Suppressor macrophage treated with lipopolysaccharide for 1 hour (primary cell): ENCODE data around the gene TRIM52.
"Not testable (repeated sequence)": the region's sequence is repeated elsewhere in the genome, so short reads cannot be mapped to it uniquely, and the experiment has no call there.

Source experiments
- DNase-seq, 3 donors: peaks; one replicate each; pipeline ENCODE4 v3.0.0-alpha.2; 2020 to 2022

Gene TRIM52

DNA sequence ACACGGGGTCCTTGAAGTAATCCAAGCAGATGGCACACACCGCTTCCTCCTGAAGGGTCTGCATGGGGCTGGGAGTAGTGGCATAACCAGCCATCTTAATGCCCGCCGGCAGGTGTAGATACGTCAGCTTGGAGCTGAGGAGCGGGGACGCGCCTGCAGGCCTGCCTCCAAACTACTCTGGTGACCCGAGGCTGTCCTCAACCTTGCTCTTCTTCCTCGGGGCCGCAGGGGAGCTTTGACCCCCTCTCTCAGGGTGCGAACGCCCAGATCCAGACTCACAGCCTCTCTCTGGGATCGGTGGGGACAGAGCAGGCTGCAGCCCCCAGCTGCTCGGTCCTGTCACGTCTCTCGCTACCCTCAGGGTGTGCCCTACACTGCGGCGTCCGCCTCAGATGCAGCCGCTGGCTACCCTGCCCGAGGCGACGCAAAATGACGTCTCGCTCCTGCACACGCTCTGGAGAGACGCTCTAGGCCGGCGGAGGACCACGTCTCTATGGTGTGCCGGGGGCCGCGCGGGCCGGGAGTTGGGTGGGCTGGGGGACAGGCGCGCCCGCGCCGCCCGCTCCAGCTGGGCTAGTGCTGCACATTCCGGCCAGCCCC lies at the start of gene TRIM52:
TRIM52 (minus strand) TSS at position 424 of the 600 bp plus-strand sequence; CDS start at position 94, 330 bp downstream.
- peak; percentile 92 to 94 (median 93) for DNase-seq

DNA sequence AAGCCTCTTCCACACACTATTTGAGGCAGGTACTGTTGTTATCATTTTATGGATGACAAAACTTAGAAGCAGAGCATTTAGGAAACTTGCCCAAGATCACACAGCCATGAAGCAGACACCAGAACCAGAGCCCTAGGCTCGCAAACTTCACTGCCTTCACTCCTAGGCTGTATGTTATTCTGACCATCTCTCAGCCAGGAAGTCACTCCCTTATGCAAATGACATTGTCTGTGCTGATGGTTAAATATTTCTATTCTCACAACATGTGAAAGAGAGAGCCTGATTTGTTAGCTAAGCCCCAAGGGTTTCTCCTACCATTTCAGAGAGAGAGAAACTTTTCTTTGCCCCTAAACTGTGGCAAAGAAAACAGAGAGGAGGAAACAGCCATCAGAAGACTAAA lies 26.4 kb upstream of the TRIM52 start:
- DNase-seq: not testable (repeated sequence)

DNA sequence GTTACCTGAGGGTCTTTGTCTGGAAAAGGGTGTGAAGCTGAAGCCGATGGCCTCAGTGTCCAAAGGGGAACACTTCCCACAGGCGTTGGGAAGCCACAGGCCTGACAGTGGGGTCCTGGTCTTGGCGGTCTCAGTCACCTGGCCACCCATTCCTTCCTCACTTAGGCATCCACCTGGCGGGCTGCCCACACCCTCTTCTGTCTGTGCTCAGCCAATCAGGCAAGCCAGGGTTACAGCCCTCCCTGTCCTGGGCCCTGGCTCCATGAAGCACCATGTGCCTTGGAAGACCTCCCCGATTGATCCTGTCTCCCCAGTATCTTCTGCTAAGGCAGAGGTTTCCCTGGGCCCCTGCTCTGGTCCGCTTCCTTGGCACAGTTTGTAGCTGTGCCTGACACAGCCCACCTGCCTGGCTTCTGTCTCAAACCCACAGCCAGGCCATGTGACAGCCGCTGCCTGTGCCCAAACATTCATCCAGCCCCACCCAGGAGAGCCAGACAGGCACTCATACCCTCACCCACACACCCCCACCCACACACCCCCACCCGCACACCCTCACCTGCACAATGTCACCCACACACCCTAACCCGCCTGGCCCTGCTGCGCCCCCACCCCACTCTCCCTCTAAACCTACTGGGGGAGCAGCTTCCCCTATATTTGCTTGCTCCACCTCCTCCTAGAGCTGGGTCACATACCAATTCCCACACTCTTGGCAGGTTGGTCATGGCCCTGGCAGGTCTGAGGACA lies 25.2 kb upstream of the TRIM52 start:
- DNase-seq: not testable (repeated sequence)

DNA sequence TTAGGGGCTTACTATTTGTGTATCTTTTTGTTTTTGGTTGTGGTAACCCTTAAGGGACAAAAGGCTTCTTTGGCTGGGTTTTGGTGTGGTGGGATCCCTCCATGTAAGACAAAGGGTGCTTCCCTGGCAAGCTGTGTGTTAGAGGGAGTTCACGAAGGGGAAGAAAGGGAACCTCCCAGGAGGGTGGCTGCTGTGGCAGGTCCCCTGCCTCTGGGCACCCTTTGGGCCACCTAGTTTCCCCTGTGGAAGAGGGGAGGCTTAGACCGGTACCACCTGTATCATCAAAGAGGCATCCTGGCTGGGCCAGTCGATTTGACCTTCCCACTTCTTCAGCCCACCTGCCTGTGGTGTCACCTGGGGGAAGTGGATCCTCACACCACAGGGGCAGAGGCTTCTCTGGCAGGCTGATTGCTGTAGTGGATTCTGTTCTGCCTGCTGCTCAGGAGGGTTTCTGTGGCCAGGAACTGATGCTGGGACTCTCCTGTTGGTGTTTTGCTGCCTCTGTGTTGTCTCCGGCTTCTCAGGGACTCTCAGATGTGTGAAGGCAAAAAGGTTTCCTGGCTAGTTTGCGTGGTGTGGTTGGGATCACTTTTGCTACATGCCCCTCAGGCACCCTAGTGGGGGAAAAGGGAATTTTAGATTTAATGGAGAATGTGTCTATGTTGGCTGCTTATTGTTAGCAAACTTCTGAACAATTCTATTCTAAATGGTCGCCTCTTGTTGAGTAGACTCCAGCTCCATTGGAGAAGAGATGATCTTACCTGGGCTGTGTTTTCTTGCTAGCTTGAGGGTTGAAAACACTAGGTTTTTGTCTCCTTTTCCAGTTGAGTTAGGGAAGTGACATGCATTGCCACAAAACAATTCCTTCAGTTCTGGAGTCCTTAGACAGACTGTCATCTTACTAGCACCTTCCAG lies 23.2 kb upstream of the TRIM52 start:
- DNase-seq: not testable (repeated sequence)

DNA sequence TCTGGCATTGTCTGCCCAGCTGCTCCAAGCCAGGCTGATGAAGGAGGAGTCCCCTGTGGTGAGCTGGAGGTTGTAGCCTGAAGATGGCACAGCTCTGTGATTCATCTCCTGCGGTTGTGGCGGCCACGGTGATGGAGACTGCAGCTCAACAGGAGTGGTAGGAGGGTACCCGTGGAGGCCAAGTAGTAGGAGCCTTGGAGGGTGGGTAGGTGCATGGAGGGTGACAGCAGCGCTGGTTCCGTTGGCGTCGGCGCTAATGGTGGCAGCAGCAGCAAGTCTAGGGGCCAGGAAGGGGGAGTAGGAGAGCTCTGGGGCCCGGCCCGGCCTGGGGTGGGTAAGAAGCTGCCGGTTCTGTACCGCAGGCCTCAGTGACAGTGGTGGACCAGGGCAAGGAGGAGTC lies 22.4 kb upstream of the TRIM52 start:
- no peak for DNase-seq

DNA sequence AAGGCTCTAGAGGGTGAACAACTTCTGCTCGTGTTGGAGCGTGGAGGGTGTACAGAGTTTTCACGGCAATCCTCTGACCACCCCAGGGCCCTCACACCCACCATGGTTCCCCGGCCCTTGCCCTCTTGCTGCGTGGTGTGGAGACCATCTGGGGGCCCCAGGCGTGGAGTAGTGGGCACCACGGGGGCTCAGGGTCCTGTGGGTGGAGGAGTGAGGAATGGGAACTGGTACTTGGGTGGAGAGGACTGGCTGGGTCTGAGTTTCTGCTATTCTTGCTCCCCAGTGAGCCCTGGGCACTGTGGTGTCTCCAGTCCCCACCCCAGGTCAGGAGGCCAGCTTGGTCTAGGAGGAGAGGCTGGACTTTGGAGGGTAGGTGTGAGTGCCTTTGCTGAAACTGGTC lies 21.9 kb upstream of the TRIM52 start:
- no peak for DNase-seq

DNA sequence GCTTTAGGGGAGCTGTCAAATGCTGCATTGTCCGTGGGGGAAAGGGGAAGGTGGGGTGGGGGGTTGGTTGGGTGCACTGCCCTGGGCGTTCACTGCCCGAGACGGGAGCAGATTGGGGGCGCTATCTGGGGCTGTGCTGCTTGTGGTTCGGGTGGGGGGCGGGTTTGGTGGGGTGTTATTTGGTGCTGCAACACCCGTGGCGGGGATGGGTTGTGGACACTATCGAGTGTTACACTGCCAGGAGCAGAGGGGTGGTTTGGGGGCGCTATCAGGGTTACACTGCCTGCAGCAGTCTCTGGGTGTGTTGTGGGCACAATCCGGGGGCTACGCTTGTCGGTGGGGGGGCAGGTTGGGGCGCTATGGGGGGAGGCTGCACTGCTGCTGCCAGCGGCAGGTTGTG lies 21.5 kb upstream of the TRIM52 start:
- not testable (repeated sequence) for DNase-seq

DNA sequence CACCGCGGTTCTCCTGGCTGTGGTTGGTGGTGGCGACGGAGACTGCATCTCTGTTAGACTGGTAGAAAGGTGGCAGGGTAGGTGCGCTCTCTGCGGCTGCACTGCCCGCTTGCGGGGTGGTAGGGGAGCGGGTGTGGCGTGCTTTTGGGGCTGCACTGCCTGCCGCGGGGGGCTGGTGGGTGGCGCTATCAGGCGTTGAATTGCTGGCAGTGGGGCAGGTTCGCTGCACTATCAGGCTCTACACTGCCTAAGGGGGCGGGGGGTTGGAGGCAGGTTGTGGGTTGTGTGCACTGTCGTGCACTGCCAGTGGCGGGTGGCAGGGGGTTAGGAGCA lies 21.0 kb upstream of the TRIM52 start:
- no peak for DNase-seq

DNA sequence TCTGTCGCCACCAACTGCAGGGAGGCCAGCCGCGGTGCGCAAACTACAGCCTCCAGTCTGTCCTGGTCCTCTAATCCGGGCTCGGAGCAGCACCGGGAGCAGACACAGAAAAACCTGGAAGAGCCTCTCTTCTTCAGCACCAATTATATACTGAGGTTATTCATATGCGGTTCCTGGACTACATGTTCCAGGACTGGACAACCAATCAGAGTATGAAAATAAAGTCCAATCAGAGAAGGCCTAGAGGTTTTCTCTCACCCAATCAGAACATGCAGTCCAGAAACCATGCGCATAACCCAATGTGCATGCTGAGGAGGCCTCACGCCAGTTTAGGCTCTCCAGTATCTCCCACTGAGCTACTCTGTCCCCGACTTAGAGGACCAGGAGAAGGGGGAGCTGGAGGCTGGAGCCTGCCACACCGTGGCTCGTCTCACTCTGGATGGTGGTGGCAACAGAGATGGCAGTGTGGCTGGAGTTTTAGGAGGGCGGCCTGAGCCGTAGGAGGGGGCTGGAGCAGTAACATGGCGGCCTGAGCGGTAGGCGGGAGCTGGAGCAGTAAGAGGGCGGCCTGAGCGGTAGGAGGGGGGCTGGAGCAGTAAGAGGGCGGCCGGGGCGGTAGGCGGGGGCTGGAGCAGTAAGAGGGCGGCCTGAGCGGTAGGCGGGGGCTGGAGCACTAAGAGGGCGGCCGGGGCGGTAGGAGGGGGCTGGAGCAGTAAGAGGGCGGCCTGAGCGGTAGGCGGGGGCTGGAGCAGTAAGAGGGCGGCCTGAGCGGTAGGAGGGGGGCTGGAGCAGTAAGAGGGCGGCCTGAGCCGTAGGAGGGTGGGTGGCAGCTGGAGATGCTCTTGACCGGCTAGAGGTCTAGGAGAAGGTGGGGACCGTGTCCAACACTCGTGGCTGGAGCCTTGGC lies 20.4 kb upstream of the TRIM52 start:
- no peak for DNase-seq

DNA sequence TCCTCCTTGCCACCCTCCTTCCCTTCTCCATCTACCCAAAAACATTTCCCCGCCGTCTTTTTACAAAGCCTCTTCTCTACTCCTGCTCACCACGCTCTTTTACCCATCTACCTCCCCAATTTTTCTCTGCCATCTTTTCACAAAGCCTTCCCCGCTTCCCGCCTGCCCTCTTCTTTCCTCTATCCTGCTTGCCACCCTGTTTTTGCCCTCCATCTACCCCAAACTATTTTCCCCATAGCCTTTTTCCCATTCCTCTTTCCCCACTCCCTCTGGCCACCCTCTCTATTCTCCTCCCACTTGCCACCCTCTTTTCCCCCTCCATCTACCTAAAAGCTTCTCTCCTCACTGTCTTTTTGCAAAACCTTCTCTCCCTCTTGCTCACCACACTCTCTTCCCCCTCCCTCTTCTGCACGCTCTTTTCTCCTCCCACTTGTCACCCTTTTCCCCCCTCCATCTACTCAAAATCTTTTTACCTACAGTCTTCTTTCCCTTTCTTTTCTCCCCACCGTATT lies 19.4 kb upstream of the TRIM52 start:
- no peak for DNase-seq

DNA sequence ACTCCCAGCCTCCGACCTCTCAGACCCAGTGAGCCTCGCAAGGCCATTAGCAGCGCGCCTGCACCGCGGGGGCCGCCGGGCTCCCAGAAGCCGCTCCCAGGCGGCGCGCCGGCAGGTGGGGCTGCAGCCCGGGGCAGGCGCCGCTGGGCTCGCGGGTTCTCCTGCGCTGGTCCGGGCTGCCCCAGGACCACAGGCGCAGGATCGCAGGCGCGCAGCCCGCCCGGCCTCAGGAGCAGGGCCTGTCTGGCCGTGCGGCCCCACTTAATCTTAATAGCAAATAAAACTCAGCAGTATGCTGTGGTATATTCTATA lies 12.4 kb upstream of the TRIM52 start:
- DNase-seq: peak; percentile 30 to 54 (median 34)

DNA sequence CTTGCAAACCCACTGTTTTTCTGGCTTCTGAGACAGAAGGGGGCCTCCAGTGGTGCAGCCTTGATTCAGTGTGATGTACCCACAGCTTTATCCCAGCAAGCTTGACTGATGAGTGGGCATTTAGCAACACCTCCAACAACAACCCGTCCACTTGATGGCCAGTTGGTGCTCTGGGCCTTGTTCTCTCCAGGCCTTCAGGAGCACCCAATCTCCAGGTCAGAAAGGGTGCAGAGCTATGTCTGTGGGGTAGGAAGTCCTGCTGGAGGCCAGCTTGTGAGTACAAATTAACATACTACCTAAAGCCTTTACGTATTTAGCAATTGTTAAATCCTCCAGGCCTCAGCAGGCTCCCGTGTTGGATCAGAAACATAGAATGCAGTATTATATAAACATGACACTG lies 10.1 kb upstream of the TRIM52 start:
- no peak for DNase-seq

DNA sequence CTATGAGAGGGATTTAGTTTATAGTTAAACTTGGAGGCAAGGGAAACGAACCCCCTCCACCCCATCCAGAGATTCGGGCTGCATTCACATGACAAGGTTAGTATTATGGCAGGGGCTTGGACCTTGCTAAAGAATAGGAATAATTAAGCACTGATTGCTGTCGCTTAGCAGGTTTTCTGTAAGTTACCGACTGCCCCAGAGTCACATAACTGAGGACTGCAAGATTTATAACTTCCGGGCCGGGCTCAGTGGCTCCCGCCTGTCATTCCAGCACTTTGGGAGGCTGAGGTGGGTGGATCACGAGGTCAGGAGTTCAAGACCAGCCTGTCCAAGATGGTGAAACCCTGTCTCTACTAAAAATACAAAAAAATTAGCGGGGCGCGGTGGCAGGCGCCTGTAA lies 7.0 kb upstream of the TRIM52 start:
- not testable (repeated sequence) for DNase-seq

DNA sequence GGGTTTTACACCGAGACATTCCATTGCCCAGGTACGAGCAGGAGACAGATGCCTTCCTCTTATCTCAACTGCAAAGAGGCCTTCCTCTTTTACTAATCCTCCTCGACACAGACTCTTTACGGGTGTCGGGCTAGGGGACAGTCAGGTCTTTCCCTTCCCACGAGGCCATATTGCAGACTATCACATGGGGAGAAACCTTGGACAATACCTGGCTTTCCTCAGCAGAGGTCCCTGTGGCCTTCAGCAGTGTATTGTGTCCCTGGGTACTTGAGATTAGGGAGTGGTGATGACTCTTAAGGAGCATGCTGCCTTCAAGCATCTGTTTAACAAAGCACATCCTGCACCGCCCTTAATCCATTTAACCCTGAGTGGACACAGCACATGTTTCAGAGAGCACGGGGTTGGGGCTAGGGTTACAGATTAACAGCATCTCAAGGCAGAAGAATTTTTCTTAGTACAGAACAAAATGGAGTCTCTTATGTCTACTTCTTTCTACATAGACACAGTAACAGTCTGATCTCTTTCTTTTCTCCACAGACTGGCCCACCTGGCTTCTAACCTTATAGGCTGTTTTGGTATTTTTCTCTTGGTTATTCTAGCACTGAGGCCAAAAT lies 6.5 kb upstream of the TRIM52 start:
- DNase-seq: not testable (repeated sequence)

DNA sequence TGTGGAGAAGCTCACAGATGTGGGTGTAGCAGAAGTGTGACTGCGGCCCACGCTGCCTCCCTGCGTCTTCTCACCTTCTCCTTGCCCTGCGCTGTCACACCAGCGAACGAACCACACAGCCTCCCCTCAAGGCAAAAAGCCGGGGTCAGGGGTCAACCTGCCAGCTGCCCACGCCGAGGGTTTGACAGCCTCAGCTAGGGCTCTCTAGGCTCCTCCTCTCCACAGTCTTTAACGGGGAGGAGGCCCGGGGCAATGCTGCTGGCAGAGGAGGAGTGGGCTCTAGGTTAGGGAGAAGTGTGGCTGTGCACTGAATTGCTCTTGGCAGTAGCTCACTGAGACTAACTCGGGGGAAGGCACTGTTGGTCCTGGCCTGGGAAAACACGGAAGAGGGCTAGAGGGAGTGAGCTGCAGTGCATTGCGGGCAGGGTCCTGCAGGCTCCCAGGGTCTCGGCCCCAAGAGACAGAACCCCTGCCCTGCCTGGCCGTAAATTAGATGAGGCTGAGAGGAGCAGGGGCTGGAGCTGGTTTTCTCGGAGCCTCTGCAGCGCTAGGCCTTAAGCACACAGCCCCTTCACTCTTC lies 4.2 kb upstream of the TRIM52 start:
- no peak for DNase-seq

DNA sequence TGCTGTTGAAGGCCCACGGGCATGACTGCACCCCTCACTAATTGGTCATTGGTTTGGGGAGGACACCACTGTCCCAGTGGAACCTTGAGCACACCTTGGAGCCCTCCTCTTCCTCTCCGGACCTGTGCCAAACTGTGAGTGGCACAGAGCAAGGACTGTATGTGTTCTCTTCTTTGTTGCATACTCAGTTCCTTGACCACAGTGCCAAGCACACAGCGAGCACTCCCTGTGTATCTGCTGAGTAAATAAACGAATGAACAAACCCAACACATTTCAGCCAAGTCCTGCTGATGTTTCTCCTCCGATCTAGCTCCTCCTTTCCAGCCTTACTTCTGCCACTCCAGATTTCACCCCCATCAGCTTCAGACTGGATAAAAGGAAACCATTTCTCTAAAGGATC lies 2.7 kb upstream of the TRIM52 start:
- DNase-seq: no peak

DNA sequence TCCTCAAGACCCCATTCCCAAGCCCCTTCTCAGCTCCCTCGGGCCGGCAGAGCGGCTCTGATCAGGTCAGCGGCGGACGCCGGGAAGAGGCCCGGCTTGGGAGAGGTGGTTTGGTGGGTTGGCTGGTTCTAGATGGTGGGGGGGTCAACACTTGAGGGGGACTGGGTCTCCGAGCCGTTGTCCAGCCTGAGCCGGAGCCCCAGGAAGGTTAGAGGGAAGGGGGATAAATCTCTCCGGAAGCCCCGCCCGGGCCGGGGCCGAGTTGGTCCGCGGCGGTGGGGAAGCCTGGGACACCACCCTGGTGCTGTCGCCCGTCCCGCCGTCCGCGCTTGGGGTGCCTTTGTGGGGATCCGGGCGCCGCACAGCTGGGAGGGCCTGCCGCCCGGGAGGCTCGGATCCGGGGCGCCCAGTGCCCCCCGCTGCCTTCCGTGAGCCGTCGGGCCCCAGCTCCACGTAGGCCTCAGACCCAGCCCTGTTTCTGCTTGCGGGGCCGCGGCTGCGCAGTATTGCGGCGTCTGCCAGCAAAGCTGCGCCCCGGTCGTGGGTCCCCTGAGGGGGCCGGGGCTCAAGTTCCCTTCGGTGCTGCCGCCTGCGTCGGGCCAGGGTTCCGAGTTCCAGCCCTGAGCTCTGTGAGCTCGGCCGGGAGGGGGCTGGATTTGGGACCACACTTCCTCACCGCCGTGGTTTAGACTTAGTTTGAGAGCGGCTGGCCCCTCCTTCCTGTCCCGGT lies 542 bp upstream of the TRIM52 start:
- DNase-seq: peak; percentile 72 to 84 (median 75)

DNA sequence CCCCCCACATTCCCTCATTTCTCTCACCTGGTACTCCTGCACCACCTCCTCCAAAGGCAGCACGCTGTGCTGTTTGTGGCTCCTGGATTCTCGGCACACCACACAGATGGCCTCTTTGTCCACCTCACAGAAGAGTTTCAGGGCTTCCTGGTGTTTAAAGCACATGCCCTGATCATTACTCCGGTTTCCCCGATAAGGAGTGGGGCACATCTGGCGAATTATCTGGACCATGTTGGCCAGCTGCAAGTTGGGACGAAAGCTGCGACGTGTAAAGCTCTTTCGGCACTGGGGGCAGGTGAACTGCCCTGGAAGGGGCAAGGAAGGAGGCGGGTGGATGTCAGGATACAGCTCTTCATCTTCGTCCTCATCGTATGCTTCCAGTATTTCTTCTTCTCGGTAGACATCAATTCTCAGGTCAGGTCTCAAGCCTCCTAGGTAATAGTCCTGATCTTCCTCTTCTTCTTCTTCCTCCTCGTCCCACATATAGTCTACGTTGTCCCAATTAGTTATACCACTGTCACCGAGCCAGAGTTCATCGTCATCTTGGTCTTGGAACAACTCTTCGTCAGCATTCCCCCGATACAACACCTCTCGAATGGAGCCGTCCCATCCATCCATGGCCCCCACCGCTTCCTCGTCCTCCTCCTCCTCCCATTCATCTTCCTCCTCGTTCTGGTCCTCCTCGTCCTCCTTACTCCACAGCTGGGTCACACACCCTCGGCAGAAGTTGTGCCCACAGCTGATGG lies 796 bp downstream of the TRIM52 start:
- DNase-seq: no peak

DNA sequence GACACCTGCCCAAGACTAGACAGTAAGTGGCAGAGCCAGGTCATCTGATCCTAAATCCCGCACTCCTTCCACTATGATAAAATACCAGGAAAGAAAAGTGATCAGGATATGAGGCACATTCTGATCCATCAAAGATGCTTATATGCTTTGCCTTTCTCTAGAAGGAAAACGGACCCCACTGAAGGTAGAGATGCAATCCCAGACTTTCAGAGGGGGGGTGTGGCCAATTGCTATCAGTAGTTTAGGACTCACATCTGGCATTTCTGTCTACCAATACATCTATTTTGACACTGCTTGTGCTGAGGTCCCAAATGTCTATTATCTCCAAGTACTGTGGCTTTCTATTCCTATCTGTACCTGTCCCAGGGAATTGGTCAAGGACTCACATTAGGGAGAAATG lies 1.7 kb downstream of the TRIM52 start:
- DNase-seq: peak in 1 of 3 donors; percentile 16

DNA sequence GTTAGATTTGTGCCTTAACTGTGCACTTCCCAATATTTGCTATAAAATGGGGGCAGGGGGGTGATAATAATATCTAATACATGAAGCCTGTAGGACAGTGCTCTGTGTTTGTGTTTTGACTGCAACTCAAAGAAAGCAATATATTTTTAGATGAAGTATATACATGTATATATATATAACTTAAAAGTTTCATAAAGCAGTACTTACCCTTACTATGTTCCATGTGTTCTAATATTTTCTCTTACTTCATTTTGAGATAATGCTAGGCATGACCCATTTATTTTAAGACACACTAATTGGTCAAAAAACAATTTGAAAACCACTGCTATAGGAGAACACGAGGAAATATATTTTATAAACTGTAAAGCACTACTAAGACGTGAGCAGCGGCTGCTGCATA lies 2.4 kb downstream of the TRIM52 start:
- peak in 1 of 3 donors; percentile 10 for DNase-seq
